Renal cortex interstitium (tissue), 15 donors: ENCODE results near the gene POTEC. TPM values are rescaled to one million over a fixed set of nuclear protein-coding genes. Genes with fewer than 3 reads are reported as not detected.
"Not testable (repeated sequence)": the region's sequence is repeated elsewhere in the genome, so short reads cannot be mapped to it uniquely, and the experiment has no call there.

Experiments used
- DNase-seq, 11 donors: peaks; one replicate each; pipeline ENCODE4 v3.0.0-alpha.2; 2013; ENCODE audit warnings: low read depth in 9 of 11, low spot score in 4 of 11; ENCODE audit errors: extremely low read depth in 1 of 11
- long read RNA-seq, 16 experiments: transcript quantifications; one replicate each; lab custom pipeline, GENCODE V29; 2026
- polyA plus RNA-seq, 3 donors: library from polyadenylated mRNA; unstranded; fragments of 120-200 nt; gene quantifications; one replicate each; pipeline ENCODE4 v1.2.1, GENCODE V29; 2013; ENCODE audit not compliant: insufficient read length in 3 of 3

POTEC gene
- polyA plus RNA-seq: under 1 TPM; 0.06 to 0.09 (median 0.08) TPM
- long read RNA-seq, donor 1: 0 reads
- long read RNA-seq, donor 2: 0 reads
- long read RNA-seq, donor 3: 0 reads
- long read RNA-seq, donor 4: 0 reads
- long read RNA-seq, donor 5: 0 reads
- long read RNA-seq, donor 6: 0 reads
- long read RNA-seq, donor 7: 0 reads
- long read RNA-seq, donor 8: 0 reads
- long read RNA-seq, donor 9: 0 reads
- long read RNA-seq, donor 10: 0 reads
- long read RNA-seq, donor 11: 0 reads
- long read RNA-seq, donor 12: 0 reads
- long read RNA-seq, donor 13: 0 reads
- long read RNA-seq, donor 14: 0 reads
- long read RNA-seq, donor 15: 0 reads
- long read RNA-seq, donor 16: 0 reads

- DNase-seq: not testable (repeated sequence)
Measured at GRCh38 chr18:14543446-14543964, at the start of gene POTEC. POTEC (minus strand) TSS chr18:14543600; CDS start chr18:14543146, 454 bp downstream.

GRCh38 chr18:14577971-14578370 is 34.6 kb upstream of the POTEC start:
- no peak for DNase-seq

- DNase-seq: not testable (repeated sequence)
Measured at GRCh38 chr18:14559502-14559901, 16.1 kb upstream of the POTEC start.

DNA sequence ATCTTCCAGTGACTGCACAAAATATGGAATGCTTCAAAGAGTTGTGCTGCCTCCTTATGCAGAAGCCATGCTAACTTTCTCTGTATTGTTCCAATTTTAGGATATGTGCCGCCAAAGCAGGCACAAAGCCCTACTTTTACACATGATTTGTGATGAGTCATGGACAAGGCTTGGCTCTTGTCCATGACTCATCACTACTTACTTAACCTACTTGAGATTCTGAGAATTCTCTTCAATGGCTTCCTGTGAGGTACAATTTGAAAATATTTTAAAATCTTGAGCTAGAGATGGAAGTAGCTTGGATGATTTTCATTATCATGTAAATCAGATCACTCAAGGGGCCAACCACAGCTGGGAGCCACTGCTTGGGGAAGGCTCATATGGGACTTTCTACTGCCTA is 11.7 kb downstream of the POTEC start:
- DNase-seq: not testable (repeated sequence)

GRCh38 chr18:14510707-14511106 is 32.7 kb downstream of the POTEC start:
- DNase-seq: not testable (repeated sequence)

- DNase-seq: not testable (repeated sequence)
Measured at GRCh38 chr18:14503691-14504090, 39.7 kb downstream of the POTEC start.

DNA sequence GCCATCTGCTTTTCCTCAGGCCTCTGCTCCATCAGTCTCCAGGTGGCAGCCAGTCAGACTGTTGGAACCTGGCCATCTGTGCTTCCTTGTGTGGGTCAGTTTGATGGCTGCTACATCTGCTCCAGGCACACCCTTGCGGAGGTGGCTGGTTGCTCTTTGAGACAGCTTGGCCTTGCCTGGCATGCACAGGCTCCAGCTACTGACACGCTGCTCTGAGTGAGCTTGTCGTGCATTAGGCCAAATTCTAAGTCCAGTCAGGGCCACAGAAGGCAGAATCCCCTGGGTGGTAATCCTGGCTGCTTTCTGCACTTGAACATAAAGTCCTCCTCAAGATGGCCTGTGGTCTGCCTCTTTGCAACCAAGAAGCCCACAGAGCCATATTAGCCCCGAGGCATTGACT is 41.5 kb downstream of the POTEC start:
- not testable (repeated sequence) for DNase-seq

DNA sequence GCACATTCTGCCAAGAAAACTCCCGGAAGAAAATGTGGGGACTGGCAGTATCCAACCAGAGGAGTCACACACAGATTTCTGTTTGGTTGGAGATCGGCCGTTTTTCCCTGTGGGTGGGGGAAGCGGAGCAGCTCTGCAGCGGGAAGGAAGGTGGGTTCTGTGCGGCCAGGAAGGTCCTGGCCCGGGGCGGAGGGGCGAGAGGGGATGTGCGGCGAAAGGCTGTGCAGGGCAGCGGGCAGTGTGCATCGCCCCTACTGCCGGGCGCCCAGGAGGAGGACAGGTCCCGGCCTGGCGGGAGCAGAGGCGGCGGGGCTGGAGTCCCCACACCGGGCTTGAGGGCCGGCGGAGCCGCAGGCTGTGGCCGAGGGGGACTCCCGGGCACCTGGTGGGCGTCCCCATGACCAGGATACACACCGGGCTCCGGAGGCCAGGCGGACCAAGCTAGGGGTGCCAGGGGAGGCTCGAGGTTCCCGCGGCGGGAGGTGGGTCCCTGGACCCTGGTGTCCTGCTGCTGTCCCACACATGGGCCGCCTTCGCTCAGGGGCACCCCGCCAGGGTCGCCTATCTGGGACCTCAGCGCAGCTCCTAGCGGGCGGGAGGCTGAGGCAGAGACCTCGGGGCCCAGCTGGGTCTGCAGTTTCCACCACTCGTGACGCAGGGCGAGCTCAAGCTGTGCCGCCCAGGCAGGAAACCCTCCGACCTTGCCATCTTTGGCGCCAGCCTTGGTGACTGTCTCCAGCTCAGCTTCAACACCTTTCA is 54.0 kb downstream of the POTEC start:
- DNase-seq: not testable (repeated sequence)

DNA sequence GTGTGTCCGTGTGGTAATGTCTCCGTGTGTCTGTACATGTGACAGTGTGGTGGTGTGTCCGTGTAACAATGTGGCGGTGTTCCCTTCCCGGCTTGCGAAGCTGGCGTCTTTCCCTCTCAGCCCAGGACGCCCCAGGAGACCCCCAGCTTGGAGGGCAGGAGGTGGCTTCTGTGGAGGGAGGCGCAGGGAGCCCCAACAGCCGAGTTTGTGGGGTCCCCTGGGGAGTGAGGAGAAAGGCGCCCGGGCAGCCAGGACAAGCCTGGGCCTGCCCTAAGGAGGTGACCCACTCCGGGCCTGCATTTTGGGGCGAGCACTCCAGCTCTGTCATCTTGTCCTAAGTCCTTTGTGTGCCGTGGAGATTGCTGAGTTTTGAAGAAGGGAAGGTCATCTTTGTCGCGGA is 54.6 kb downstream of the POTEC start:
- not testable (repeated sequence) for DNase-seq

DNA sequence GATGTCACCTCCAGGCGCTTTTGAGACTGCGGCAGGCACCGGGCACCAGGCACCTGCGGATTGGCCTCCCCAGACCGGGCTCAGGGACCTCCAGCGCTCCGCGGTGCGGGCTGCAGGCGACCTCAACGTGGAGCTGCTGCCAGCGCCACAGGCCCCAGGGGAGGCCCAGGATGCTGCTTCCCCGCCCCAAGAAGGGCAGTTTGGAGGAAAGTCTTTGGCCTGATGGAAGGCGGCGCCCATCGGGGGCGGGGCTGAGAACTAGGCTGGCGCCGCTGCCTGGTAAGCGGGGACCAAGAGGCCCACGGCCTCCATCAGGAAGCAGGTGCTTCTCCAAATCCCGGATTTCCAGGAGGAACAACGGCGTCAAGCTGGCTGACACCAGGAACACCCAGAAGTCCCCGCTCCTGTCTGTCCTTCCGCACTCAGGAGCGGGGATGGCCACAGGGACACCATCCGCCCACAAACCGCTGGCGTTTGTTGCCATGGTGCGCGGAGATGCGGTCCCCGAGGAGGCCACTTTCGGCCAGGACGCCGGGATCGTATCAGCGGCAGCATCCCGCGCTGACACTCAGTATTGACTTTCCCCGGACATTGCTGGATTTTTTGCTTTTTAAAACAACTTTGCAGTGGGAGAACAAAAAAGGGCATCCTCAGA is 56.3 kb downstream of the POTEC start:
- DNase-seq: not testable (repeated sequence)

- DNase-seq: not testable (repeated sequence)
Measured at GRCh38 chr18:14479076-14479475, 64.3 kb downstream of the POTEC start.

DNA sequence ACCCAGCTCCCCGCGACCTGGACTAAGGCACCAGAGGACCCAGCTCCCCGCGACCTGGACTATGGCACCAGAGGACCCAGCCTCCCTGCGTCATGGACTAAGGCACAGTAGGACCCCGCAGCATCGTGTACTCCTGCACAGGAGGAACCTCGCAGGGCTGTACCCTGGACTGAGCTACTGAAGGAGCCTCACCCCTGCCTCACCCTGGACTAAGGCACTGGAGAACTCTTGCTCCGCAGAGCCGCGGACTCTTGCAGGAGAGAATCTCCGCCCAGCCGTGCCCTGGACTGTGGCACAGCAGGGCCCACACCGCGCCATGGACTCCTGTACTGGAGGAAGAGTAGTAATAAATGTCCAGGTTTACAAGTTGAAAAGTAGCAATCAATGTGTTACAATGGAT is 67.9 kb downstream of the POTEC start:
- not testable (repeated sequence) for DNase-seq

DNA sequence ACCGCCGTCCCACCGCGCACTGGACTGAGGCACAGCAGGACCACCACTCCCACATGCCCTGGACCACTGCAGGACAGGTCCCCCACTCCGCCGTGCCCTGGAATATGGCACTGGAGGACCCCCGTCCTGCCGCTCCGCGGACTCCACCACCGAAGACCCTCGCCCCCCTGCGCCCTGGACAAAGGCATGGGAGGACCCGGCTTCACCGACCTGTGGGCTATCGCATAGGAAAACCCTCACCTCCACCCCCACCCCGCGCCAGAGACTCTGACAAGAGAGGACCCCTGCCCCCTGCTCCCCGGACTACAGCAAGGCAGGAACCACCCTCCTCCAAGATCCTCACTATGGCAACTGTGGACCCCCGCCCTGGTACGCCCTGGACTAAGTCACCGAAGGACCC is 68.6 kb downstream of the POTEC start:
- DNase-seq: not testable (repeated sequence)

- not testable (repeated sequence) for DNase-seq
Measured at GRCh38 chr18:14474007-14474720, 69.2 kb downstream of the POTEC start.

DNA sequence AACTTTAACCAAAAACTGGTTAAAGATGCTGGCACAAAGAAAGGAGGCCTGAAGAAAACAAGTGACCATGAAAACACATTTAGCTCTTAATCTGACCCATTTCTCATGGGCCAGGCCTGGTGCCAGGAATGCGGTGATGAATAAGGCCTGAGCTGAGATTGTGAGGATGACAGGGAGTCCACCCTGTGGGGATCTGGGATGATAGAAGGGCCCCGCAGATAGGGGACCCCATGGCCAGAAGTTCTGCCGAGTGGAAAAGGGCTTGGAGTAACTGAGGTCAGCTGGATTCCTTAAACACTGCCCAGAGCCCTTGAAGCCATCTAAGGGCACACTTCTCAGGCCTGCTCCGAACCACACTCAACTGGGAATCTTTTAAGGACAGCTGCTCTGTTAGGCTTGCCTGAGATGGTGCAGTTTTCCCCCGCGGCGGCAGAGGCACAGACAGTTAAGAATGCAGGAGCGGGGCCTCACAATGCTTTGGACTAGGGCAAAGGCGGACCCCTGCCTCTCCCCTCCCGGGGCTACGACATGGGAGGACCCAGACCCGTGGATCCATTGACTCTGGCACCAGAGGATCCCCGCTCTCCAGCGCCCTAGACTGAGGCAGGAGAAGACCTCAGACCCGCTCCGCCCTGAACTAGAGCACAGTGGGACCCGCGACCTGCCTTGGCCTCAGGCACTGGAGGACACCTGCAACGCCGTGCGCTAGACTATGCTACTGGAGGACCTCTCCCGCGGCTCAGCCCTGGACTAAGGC is 70.0 kb downstream of the POTEC start:
- not testable (repeated sequence) for DNase-seq

DNA sequence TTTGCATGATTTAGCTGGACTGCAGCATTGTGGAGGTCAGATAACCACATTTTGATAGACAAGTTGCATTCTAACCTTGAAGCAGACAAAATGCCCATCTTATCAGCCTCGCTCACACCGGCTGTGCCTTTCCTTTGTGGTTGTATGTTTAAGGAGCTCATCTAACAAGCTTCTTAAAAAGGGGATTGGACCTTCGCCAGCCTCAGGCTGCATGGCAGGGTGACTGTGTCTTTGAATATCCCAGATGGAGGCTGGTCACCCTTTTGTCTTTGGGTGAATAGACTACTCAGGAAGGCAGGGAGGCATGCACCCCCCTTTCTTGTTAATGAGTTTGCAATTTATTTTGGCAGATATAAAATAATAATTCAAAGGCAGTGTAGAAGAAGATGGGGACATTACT is 72.1 kb downstream of the POTEC start:
- not testable (repeated sequence) for DNase-seq

- DNase-seq: not testable (repeated sequence)
Measured at GRCh38 chr18:14470446-14470845, 73.0 kb downstream of the POTEC start.

- not testable (repeated sequence) for DNase-seq
Measured at GRCh38 chr18:14470046-14470445, 73.4 kb downstream of the POTEC start.
